Heart left ventricle (tissue), 16 donors: ENCODE measurements around the gene TBCK. TPM values are rescaled to one million over a fixed set of nuclear protein-coding genes. Genes with fewer than 3 reads are reported as not detected.

Experiments used
- ATAC-seq, 4 donors: fragments of 200-7000 bp; cut with Tn5 transposase; one replicate each; pipeline ENCODE4 v1.9.1; 2020 to 2022; ENCODE audit warnings: moderate library complexity in 4 of 4, mild to moderate bottlenecking in 3 of 4, moderate number of reproducible peaks in 1 of 4
- DNase-seq, 5 donors: peaks; one replicate each; pipeline ENCODE4 v3.0.0-alpha.2; 2020
- H3K27ac ChIP-seq, 12 donors: fragments of 200-600 bp; sonication (generic) in 4 of 12; one replicate each; pipeline versions ENCODE4 v1.5.0 to v1.8.0; 2016 to 2022; ENCODE audit warnings: mild to moderate bottlenecking in 2 of 12
- H3K27me3 ChIP-seq, 9 donors: fragments of 200-600 bp; sonication (generic) in 2 of 9; one replicate each; pipeline versions ENCODE4 v1.5.1 to v1.8.0; 2016 to 2022; ENCODE audit warnings: mild to moderate bottlenecking in 3 of 9
- H3K36me3 ChIP-seq, 9 donors: fragments of 200-600 bp; sonication (generic) in 2 of 9; one replicate each; pipeline versions ENCODE4 v1.5.0 to v1.8.0; 2018 to 2022; ENCODE audit warnings: mild to moderate bottlenecking in 2 of 9
- H3K4me1 ChIP-seq, 12 donors: fragments of 200-600 bp; sonication (generic) in 4 of 12; one replicate each; pipeline versions ENCODE4 v1.5.0 to v1.8.0; 2016 to 2022; ENCODE audit warnings: mild to moderate bottlenecking in 3 of 12
- H3K4me3 ChIP-seq, 12 donors: fragments of 200-600 bp; sonication (generic) in 4 of 12; one replicate each; pipeline versions ENCODE4 v1.5.0 to v1.8.0; 2017 to 2022; ENCODE audit warnings: mild to moderate bottlenecking in 9 of 12, moderate library complexity in 4 of 12
- H3K9me3 ChIP-seq, 12 donors: fragments of 200-600 bp; sonication (generic) in 4 of 12; one replicate each; pipeline versions ENCODE4 v1.5.0 to v1.8.0; 2016 to 2022; ENCODE audit warnings: mild to moderate bottlenecking in 1 of 12
- POLR2A ChIP-seq, 2 donors: fragments of 450-650 bp; IDR thresholded peaks; one replicate each; pipeline ENCODE4 v1.6.1; 2017; ENCODE audit warnings: antibody characterized with exemption in 2 of 2, mild to moderate bottlenecking in 2 of 2, moderate library complexity in 2 of 2
- WGBS, 4 donors: extraction: QIAGEN DNeasy Blood & Tissue Kit in 2 of 4; methylation state at CpG; one replicate each; pipeline versions ENCODE4 v1.1.5 to v1.1.7; 2013 to 2018; 5-methylcytosine and 5-hydroxymethylcytosine counted together
- intact Hi-C, 10 donors: fragments of 100-400 bp; cut with DNase I; formaldehyde crosslinking; loops; one replicate each; pipeline versions ENCODE4 v1.11.1 to v1.14.2; 2022
- polyA plus RNA-seq, 2 donors: library from polyadenylated mRNA; stranded (reverse); fragments of 200-250 nt; gene quantifications; one replicate each; pipeline ENCODE4 v1.2.3, GENCODE V29; 2013
- total RNA-seq, 9 donors: library from RNA; depleted of rRNA in 2 of 9; stranded (reverse); fragments of >200 nt in 2 of 9; fragmentation: NEBNext Ultra II Directional in 3 of 9; extraction: Animal tissue kit (Norgen Biotek cat#: 25700) in 3 of 9; gene quantifications; one replicate each; pipeline versions ENCODE4 v1.1.0 to v1.2.4, GENCODE V29; 2016 to 2023
- TF ChIP-seq, protein P1 (sequence below), 12 donors: fragments of 200-600 bp; sonication (generic) in 4 of 12; IDR thresholded peaks; one replicate each; pipeline versions ENCODE4 v1.5.0 to v1.8.0; 2018 to 2022; ENCODE audit warnings: antibody characterized with exemption in 12 of 12, mild to moderate bottlenecking in 5 of 12
- donor health status: ischemic (EF 13 %, LVEDD 7.1; RV severe dilation, severe dysfunction).
- donor health status: healthy with polysubstance abuse.
- donor health status: DM: no; HTN: yes; CAD: no.
- donor health status: DM: no; HTN: no; CAD: no.
- donor health status: ischemic (EF 25% LVEDD 6.9; RV normal size, moderate dysfunction).
- donor health status: ischemic (EF 25% LVEDD 5.7; RV mildly dilated, moderate dysfunction).
- donor health status: healthy.
- donor health status: DM: yes; HTN: yes; CAD: no.
- donor health status: ischemic (EF 35%, LVEDD 5.7; RV mildly dilated, moderate dysfunction).
- donor health status: nonischemic (EF 11% LVEDD 7.7; RV severe dilation, severe dysfunction).
- donor health status: DM: yes; HTN: yes; CAD: no.
- donor health status: PGD.
- donor health status: ischemic (EF 29% LVEDD 5.4; RV normal size, mild dysfunction).
- donor health status: nonischemic (EF 23%, LVEDD 6.1; RV moderate dilation, normal function).

The TBCK gene
- total and polyA plus RNA-seq, 11 donors = 5.0 to 27.1 (median 14.6) TPM

DNA sequence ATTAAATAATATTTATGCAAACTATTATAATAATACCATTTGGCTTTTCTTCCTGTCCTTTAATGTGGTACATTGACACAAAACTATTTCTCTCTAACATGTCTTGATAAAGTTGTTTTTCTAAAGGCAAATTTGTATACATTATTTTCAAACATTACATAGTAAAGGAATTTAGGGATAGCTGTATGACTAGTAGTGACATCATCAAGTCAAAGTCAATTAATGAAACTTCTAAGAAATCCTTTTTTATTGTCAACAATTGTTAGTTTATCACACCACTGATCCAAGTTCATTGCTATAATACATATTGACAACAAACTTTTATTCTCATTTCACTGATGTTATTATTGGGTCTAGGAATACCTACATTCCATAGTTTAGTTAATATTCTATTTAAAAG lies 68.4 kb downstream of the TBCK start:
- Histone ChIP-seq H3K4me1 (no peaks in the 10 kb centered on the region), H3K36me3 (peaks cover 0 to 86% (median 64%) of the 10 kb centered on the region in 9 donors), H3K9me3 (no peaks in the 10 kb centered on the region), H3K27me3 (no peaks in the 10 kb centered on the region), H3K27ac (no peak overlapping the region), H3K4me3 (no peak overlapping the region)
- TF ChIP-seq POLR2A (IDR thresholded peaks at IDR 0.05) = no peak
- TF ChIP-seq, protein P1, sequence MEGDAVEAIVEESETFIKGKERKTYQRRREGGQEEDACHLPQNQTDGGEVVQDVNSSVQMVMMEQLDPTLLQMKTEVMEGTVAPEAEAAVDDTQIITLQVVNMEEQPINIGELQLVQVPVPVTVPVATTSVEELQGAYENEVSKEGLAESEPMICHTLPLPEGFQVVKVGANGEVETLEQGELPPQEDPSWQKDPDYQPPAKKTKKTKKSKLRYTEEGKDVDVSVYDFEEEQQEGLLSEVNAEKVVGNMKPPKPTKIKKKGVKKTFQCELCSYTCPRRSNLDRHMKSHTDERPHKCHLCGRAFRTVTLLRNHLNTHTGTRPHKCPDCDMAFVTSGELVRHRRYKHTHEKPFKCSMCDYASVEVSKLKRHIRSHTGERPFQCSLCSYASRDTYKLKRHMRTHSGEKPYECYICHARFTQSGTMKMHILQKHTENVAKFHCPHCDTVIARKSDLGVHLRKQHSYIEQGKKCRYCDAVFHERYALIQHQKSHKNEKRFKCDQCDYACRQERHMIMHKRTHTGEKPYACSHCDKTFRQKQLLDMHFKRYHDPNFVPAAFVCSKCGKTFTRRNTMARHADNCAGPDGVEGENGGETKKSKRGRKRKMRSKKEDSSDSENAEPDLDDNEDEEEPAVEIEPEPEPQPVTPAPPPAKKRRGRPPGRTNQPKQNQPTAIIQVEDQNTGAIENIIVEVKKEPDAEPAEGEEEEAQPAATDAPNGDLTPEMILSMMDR (IDR thresholded peaks at IDR 0.05) = no peak
- DNase-seq = no peak
- intact Hi-C loops = no loop called here
- ATAC-seq = no peak

DNA sequence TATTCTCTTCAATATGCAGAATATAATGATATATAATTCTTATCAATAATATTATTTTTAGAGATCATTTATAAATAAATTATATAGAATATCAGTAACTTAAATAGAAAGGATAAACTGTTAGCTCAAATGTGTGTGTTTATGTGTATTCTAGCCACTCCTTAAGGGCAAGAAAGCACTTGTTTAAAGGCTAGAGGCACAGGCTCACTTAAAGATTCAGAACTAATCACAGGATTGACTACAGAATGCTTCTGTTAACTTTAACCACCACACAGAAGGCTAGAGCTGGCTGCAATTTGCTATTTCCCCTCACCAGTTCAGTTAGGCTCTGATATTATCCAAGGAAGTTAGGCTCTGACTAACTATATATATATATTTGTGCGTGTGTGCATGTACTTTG lies 69.6 kb downstream of the TBCK start:
- TF ChIP-seq POLR2A (IDR thresholded peaks at IDR 0.05) = no peak
- TF ChIP-seq, protein P1 (IDR thresholded peaks at IDR 0.05) = no peak
- 92 to 100% (median 94%) methylated on average over 1 of the region's 1 CpG for WGBS, 4 donors
- intact Hi-C loops = no loop called here

DNA sequence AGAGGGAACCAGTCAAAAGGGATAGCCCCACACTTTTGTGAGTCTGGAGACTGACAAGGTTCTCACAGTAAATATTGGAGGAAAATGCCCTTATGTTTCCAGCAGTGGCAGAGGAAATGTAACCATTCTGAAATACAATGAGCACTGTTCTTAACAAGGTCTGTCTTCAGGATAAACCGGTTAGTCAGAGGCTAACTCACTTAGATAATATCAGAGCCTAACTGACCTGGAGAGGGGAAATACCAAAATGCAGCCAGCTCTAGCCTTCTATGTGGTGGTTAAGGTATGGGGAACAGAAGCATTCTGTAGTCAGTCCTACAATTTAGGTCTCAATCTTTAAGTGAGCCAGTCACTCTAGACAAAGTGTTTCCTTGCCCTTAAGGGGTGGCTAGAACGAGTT lies 70.8 kb downstream of the TBCK start:
- ATAC-seq = no peak
- H3K4me3 ChIP-seq = no peak overlapping the region
- DNase-seq = no peak
- peaks cover 0 to 79% (median 50%) of the 10 kb centered on the region in 9 donors for H3K36me3 ChIP-seq
- H3K9me3 ChIP-seq = no peaks in the 10 kb centered on the region
- intact Hi-C loops = no loop called here
- WGBS, 4 donors = 58 to 88% (median 80%) methylated on average over 2 of the region's 2 CpGs
- H3K27ac ChIP-seq = no peak overlapping the region
- no peak for TF ChIP-seq POLR2A (IDR thresholded peaks at IDR 0.05)
- TF ChIP-seq, protein P1 (IDR thresholded peaks at IDR 0.05) = no peak
- no peaks in the 10 kb centered on the region for H3K27me3 ChIP-seq
- H3K4me1 ChIP-seq = peaks cover 0 to 4% (median 0%) of the 10 kb centered on the region in 12 donors

More for the DNA sequence above, 69.6 kb downstream of the TBCK start:
- H3K27ac ChIP-seq = no peak overlapping the region
- DNase-seq = no peak
- H3K4me1 ChIP-seq = no peaks in the 10 kb centered on the region
- H3K27me3 ChIP-seq = no peaks in the 10 kb centered on the region
- no peak for ATAC-seq
- no peak overlapping the region for H3K4me3 ChIP-seq
- H3K9me3 ChIP-seq = no peaks in the 10 kb centered on the region
- peaks cover 0 to 90% (median 63%) of the 10 kb centered on the region in 9 donors for H3K36me3 ChIP-seq

DNA sequence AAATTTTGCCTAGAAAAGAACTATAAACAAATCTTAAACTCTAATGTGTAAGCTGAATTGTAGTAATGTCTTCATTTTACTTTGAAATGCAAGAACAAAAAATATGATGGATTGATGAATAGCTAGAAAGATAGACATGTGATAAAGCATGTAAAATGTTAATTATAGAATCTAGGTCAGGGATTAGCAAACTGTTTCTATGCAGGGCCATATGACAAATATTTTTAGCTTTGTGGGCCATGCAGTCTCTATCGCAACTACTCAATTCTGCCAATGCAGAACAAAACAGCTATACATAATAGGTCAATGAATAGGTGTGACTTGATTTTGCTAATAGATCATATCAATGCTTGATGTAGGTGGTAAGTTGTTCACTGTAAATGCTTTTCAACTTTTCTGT lies 75.3 kb downstream of the TBCK start:
- Histone ChIP-seq H3K27me3 (no peaks in the 10 kb centered on the region), H3K4me3 (no peak overlapping the region), H3K27ac (no peak overlapping the region), H3K36me3 (peaks cover 0 to 47% (median 21%) of the 10 kb centered on the region in 9 donors), H3K4me1 (peaks cover 0 to 4% (median 0%) of the 10 kb centered on the region in 12 donors), H3K9me3 (no peaks in the 10 kb centered on the region)
- TF ChIP-seq, protein P1 (IDR thresholded peaks at IDR 0.05) = no peak
- no peak for TF ChIP-seq POLR2A (IDR thresholded peaks at IDR 0.05)
- 57 to 63% (median 60%) methylated on average over 1 of the region's 1 CpG for WGBS, 4 donors
- intact Hi-C loops = no loop called here
- DNase-seq (no peak), ATAC-seq (no peak)
